K562 (cell line): ENCODE data around the gene TENM3.

Experiments used
- KDM1A ChIP-seq, 2 experiments: fragments of 450-650 bp; IDR thresholded peaks; 2 replicates each; pipeline ENCODE4 v1.6.1; 2016; ENCODE audit warnings: mild to moderate bottlenecking in 2 of 2
- RCOR1 ChIP-seq, 2 experiments: IDR thresholded peaks; 2 replicates each; pipeline ENCODE4 v1.6.1; 2012; ENCODE audit warnings: low read depth in 2 of 2, low read length in 2 of 2, borderline replicate concordance in 1 of 2, improper control_type of control experiment in 1 of 2
- TF ChIP-seq, protein P1 (sequence below): sonication (generic); formaldehyde crosslinking; IDR thresholded peaks from 2 replicates; pipeline ENCODE4 v1.5.0; 2020; ENCODE audit warnings: missing genetic modification reagents

DNA sequence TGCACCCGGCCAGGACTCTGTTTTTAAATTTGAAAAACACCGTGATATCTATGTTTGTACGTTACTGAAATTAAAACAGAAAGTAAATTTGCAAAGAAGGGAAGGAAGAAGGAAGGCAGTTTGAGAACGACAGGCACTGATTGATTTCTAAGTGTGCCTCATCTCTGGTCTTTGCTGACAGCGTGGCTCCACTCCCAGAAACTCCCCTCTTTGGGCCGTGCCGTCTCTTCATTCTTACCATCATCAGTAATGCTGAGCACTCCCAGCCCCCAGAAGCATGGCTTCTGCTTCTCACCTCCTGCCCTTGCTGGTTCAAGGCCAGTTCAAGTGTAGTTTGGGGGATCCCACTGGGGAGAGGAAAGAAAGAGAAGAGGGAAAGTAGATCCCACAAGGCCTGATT lies 85.3 kb downstream of the TENM3 start:
- no peak for TF ChIP-seq RCOR1 (IDR thresholded peaks at IDR 0.05; ENCODE audit: borderline replicate concordance in 1 of 2, low read depth in 2 of 2, low read length in 2 of 2)
- TF ChIP-seq, protein P1, sequence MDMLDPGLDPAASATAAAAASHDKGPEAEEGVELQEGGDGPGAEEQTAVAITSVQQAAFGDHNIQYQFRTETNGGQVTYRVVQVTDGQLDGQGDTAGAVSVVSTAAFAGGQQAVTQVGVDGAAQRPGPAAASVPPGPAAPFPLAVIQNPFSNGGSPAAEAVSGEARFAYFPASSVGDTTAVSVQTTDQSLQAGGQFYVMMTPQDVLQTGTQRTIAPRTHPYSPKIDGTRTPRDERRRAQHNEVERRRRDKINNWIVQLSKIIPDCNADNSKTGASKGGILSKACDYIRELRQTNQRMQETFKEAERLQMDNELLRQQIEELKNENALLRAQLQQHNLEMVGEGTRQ (CRISPR knock-in tag), result no peak
- TF ChIP-seq KDM1A (IDR thresholded peaks at IDR 0.05), result no peak
